ENCODE measurements around the gene NDFIP2. TPM values are rescaled to one million over a fixed set of nuclear protein-coding genes. Genes with fewer than 3 reads are reported as not detected.

The NDFIP2 gene
- total RNA-seq, 1 experiment from 2014 or later: 31.0 TPM

DNA sequence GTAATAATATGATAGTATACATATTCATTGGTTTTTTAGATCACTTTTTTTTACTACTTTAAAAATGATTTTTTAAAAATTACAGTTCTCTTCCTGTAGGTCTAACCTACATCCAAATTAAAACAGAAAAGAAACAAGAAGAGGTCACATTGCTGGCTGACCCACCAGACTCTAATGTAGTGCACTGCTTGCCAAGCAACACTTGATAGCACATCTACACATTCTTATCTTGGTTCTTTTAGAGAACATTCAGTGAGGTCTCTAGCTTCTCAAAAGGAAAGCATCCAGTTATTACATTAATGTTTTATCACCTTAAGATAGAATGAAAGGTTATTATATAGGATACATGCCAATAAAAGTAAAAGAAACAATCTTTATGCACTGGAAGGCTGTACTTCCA, 35.6 kb downstream of the NDFIP2 start:
- Mint-ChIP-seq H3K27me3 (ENCODE audit: low read depth) (no peaks in the 10 kb centered on the region), H3K4me1 (no peaks in the 10 kb centered on the region), H3K4me3 (no peak overlapping the region), H3K9me3 (no peaks in the 10 kb centered on the region), H3K27ac (no peak overlapping the region), H3K36me3 (ENCODE audit: insufficient read depth in 1 of 3, low read depth in 3 of 3) (no peaks in the 10 kb centered on the region; a peak in 1 of 7 replicates)
- H3K79me2 ChIP-seq (ENCODE audit: insufficient read depth, low read length): peaks cover 2% of the 10 kb centered on the region; the same call in 1 of the 2 replicates
- H3K18ac ChIP-seq (ENCODE audit: insufficient read length, low read depth, low read length): no peak overlapping the region
- no peak overlapping the region for H4K5ac ChIP-seq (ENCODE audit: insufficient read length, low read depth, low read length)
- no peaks in the 10 kb centered on the region for H3K9me3 ChIP-seq (ENCODE audit: control insufficient read depth, low read depth, low read length)
- no peak overlapping the region for H3K27ac ChIP-seq (ENCODE audit: insufficient read length, low read depth, low read length)
- no peaks in the 10 kb centered on the region for H3K79me1 ChIP-seq (ENCODE audit: insufficient read depth, low read depth, low read length, poor library complexity, severe bottlenecking)
- H3K4ac ChIP-seq (ENCODE audit: low read depth, low read length): no peak overlapping the region
- H3K23me2 ChIP-seq (ENCODE audit: insufficient read length, low read depth, low read length, poor library complexity, severe bottlenecking): no peaks in the 10 kb centered on the region
- H2BK5ac ChIP-seq (ENCODE audit: insufficient read length, low read length): no peak overlapping the region
- no peak overlapping the region for H3K9ac ChIP-seq (ENCODE audit: extremely low read depth, insufficient read length, low read length)
- H2BK15ac ChIP-seq (ENCODE audit: low read depth, low read length): no peak overlapping the region
- no peak overlapping the region for H4K91ac ChIP-seq (ENCODE audit: insufficient read length, low read depth, low read length)
- H3K4me2 ChIP-seq (ENCODE audit: insufficient read depth, insufficient read length, low read length): no peak overlapping the region
- no peak overlapping the region for H3K56ac ChIP-seq (ENCODE audit: insufficient read length, low read depth, low read length)
- no peak overlapping the region for H3T11ph ChIP-seq (ENCODE audit: low read length)
- H2AK5ac ChIP-seq (ENCODE audit: insufficient read length, low read length): no peak overlapping the region
- no peak for TF ChIP-seq CTCF (conservative IDR thresholded peaks at IDR 0.05)
- H3K23ac ChIP-seq (ENCODE audit: insufficient read length, low read depth, low read length): no peak overlapping the region
- no peaks in the 10 kb centered on the region for H3K27me3 ChIP-seq (ENCODE audit: insufficient read depth, low read length)
- no peak overlapping the region for H4K8ac ChIP-seq (replicated peaks; ENCODE audit: insufficient read length, low read depth, low read length)
- H2BK120ac ChIP-seq (ENCODE audit: low read depth, low read length, poor library complexity, severe bottlenecking): no peak overlapping the region
- DNase-seq: no peak
- no peaks in the 10 kb centered on the region for H4K20me1 ChIP-seq (ENCODE audit: control insufficient read depth, insufficient read depth, insufficient read length)
- no peak overlapping the region for H2BK12ac ChIP-seq (ENCODE audit: insufficient read length, low read depth, low read length)
- no peak overlapping the region for H2BK20ac ChIP-seq (ENCODE audit: low read depth, low read length, poor library complexity, severe bottlenecking)
- H3K4me1 ChIP-seq (ENCODE audit: insufficient read depth, low read length): no peaks in the 10 kb centered on the region
- no peak overlapping the region for H2AFZ ChIP-seq (ENCODE audit: low read length)
- no peak overlapping the region for H3K14ac ChIP-seq (ENCODE audit: insufficient read depth, low read length)

Data from H9 (cell line).